ENCODE measurements around the gene IGLL5.

- no peak for TF ChIP-seq KDM5A (IDR thresholded peaks at IDR 0.05; ENCODE audit: borderline replicate concordance, low read length)
- no peak for TF ChIP-seq U2AF2 (IDR thresholded peaks at IDR 0.05; ENCODE audit: low read depth, low read length)
- TF ChIP-seq GABPA (IDR thresholded peaks at IDR 0.05; ENCODE audit: low read depth, low read length): no peak
- no peak for TF ChIP-seq GABPA (CRISPR knock-in tag; IDR thresholded peaks at IDR 0.05; ENCODE audit: low read depth)
- no peak for TF ChIP-seq TBP (CRISPR knock-in tag; IDR thresholded peaks at IDR 0.05)
- TF ChIP-seq ARNTL (CRISPR knock-in tag; IDR thresholded peaks at IDR 0.05): no peak
- no peak for TF ChIP-seq SMC3 (IDR thresholded peaks at IDR 0.05; ENCODE audit: low read length)
- no peak for TF ChIP-seq TERF1 (CRISPR knock-in tag; IDR thresholded peaks at IDR 0.05)
- no peak for TF ChIP-seq ZNF282 (IDR thresholded peaks at IDR 0.05; ENCODE audit: partially characterized antibody)
- TF ChIP-seq SNAI1 (CRISPR knock-in tag; IDR thresholded peaks at IDR 0.05; ENCODE audit: borderline replicate concordance): no peak
- TF ChIP-seq ZNF121 (CRISPR knock-in tag; IDR thresholded peaks at IDR 0.05): no peak
- TF ChIP-seq, protein P1, sequence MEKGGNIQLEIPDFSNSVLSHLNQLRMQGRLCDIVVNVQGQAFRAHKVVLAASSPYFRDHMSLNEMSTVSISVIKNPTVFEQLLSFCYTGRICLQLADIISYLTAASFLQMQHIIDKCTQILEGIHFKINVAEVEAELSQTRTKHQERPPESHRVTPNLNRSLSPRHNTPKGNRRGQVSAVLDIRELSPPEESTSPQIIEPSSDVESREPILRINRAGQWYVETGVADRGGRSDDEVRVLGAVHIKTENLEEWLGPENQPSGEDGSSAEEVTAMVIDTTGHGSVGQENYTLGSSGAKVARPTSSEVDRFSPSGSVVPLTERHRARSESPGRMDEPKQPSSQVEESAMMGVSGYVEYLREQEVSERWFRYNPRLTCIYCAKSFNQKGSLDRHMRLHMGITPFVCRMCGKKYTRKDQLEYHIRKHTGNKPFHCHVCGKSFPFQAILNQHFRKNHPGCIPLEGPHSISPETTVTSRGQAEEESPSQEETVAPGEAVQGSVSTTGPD (CRISPR knock-in tag; IDR thresholded peaks at IDR 0.05): no peak
- no peak for TF ChIP-seq GPN1 (CRISPR knock-in tag; IDR thresholded peaks at IDR 0.05; ENCODE audit: borderline replicate concordance)
- no peak for TF ChIP-seq ATF1 (CRISPR knock-in tag; IDR thresholded peaks at IDR 0.05)
Observed at GRCh38 chr22:22847241-22847640, 40.4 kb upstream of the IGLL5 start.
